Heart left ventricle (tissue), 13 donors: ENCODE data around the gene CDH5.

Source experiments
- CTCF ChIP-seq, 12 donors: fragments of 200-600 bp; sonication (generic) in 4 of 12; IDR thresholded peaks; one replicate each; pipeline versions ENCODE4 v1.5.0 to v1.8.0; 2018 to 2022; ENCODE audit warnings: antibody characterized with exemption in 12 of 12, mild to moderate bottlenecking in 5 of 12
- POLR2A ChIP-seq, 2 donors: fragments of 450-650 bp; IDR thresholded peaks; one replicate each; pipeline ENCODE4 v1.6.1; 2017; ENCODE audit warnings: antibody characterized with exemption in 2 of 2, mild to moderate bottlenecking in 2 of 2, moderate library complexity in 2 of 2
- donor health status: ischemic (EF 13 %, LVEDD 7.1; RV severe dilation, severe dysfunction).
- donor health status: DM: no; HTN: yes; CAD: no.
- donor health status: DM: no; HTN: no; CAD: no.
- donor health status: ischemic (EF 25% LVEDD 6.9; RV normal size, moderate dysfunction).
- donor health status: ischemic (EF 25% LVEDD 5.7; RV mildly dilated, moderate dysfunction).
- donor health status: ischemic (EF 35%, LVEDD 5.7; RV mildly dilated, moderate dysfunction).
- donor health status: nonischemic (EF 11% LVEDD 7.7; RV severe dilation, severe dysfunction).
- donor health status: DM: yes; HTN: yes; CAD: no.
- donor health status: PGD.
- donor health status: ischemic (EF 29% LVEDD 5.4; RV normal size, mild dysfunction).
- donor health status: nonischemic (EF 23%, LVEDD 6.1; RV moderate dilation, normal function).

- TF ChIP-seq CTCF (IDR thresholded peaks at IDR 0.05) (no peak), POLR2A (IDR thresholded peaks at IDR 0.05) (no peak)
These were observed 68.3 kb downstream of the CDH5 start for GRCh38 chr16:66434619-66435430.
